IMR-90 (cell line): Measurements from ENCODE around the gene THBS4. TPM values are rescaled to one million over a fixed set of nuclear protein-coding genes. Genes with fewer than 3 reads are reported as not detected.

Experiments
- ATAC-seq: fragments of 200-7000 bp; cut with Tn5 transposase; 2 replicates; pipeline ENCODE4 v1.9.1; 2020; ENCODE audit warnings: low read depth, mild to moderate bottlenecking, moderate library complexity
- BruUV-seq: library from RNA; stranded (reverse); fragments of 400-500 nt; replicated peaks from 2 replicates; lab custom pipeline; 2021; lab: Mats Ljungman, UMichigan
- CTCF ChIA-PET: fragments of 300-600 bp; formaldehyde crosslinking; extraction: SDS; loops from one replicate; lab custom pipeline; 2021; ENCODE audit warnings: antibody characterized with exemption; lab: Yijun Ruan, JAX
- POLR2A ChIA-PET: fragments of 300-600 bp; sonication (Branson Sonifier 250); formaldehyde crosslinking; loops from one replicate; lab custom pipeline; 2022; ENCODE audit warnings: antibody characterized with exemption; ENCODE audit not compliant: unreplicated experiment; lab: Charles Lee
- DNase-seq: peaks from one replicate; pipeline ENCODE4 v3.0.0; 2013
- H2AFZ ChIP-seq: replicated peaks from 2 replicates; pipeline ENCODE3; 2013; ENCODE audit warnings: low read length, mild to moderate bottlenecking; ENCODE audit not compliant: poor library complexity
- H2AK5ac ChIP-seq: 2 replicates; pipeline ENCODE4 v1.6.1; 2013; ENCODE audit warnings: low read depth, low read length, inconsistent platforms
- H2AK9ac ChIP-seq: replicated peaks from 2 replicates; pipeline ENCODE3; 2013; ENCODE audit warnings: mild to moderate bottlenecking, low read depth, low read length, moderate library complexity; ENCODE audit not compliant: poor library complexity
- H2BK120ac ChIP-seq: 2 replicates; pipeline ENCODE4 v1.6.1; 2013; ENCODE audit warnings: low read depth, low read length, inconsistent platforms
- H2BK15ac ChIP-seq: 3 replicates; pipeline ENCODE4 v1.6.1; 2013; ENCODE audit warnings: low read depth, low read length, inconsistent platforms
- H2BK20ac ChIP-seq: 2 replicates; pipeline ENCODE4 v1.6.1; 2013; ENCODE audit warnings: low read depth, mild to moderate bottlenecking, inconsistent platforms, low read length, moderate library complexity
- H2BK5ac ChIP-seq: 2 replicates; pipeline ENCODE4 v1.6.1; 2013; ENCODE audit warnings: mild to moderate bottlenecking, low read depth, low read length, inconsistent platforms; ENCODE audit not compliant: poor library complexity, severe bottlenecking
- H3K14ac ChIP-seq: replicated peaks from 2 replicates; pipeline ENCODE4 v1.6.1; 2013; ENCODE audit warnings: low read depth, low read length, inconsistent platforms
- H3K18ac ChIP-seq: 2 replicates; pipeline ENCODE4 v1.6.1; 2013; ENCODE audit warnings: low read depth, low read length, control low read depth
- H3K23ac ChIP-seq: 2 replicates; pipeline ENCODE4 v1.6.1; 2013; ENCODE audit warnings: low read depth, low read length, inconsistent platforms
- H3K27ac ChIP-seq: 2 replicates; pipeline ENCODE4 v1.5.1; 2013; ENCODE audit warnings: mild to moderate bottlenecking, control low read depth, low read length; ENCODE audit not compliant: insufficient read depth
- H3K27me3 ChIP-seq: 2 replicates; pipeline ENCODE4 v1.6.1; 2013; ENCODE audit warnings: low read length; ENCODE audit not compliant: control insufficient read depth, insufficient read depth
- H3K36me3 ChIP-seq: 2 replicates; pipeline ENCODE4 v1.6.1; 2013; ENCODE audit warnings: low read length, mixed read lengths; ENCODE audit not compliant: control insufficient read depth, insufficient read depth
- H3K4ac ChIP-seq: 2 replicates; pipeline ENCODE4 v1.6.1; 2013; ENCODE audit warnings: low read depth, low read length, inconsistent platforms
- H3K4me1 ChIP-seq: 2 replicates; pipeline ENCODE4 v1.6.1; 2013; ENCODE audit warnings: low read length, mixed read lengths; ENCODE audit not compliant: control insufficient read depth, insufficient read depth
- H3K4me2 ChIP-seq: 2 replicates; pipeline ENCODE4 v1.6.1; 2013; ENCODE audit warnings: low read depth, mild to moderate bottlenecking, control low read depth, low read length, moderate library complexity
- H3K4me3 ChIP-seq: 2 replicates; pipeline ENCODE4 v1.5.1; 2013; ENCODE audit warnings: low read depth, mild to moderate bottlenecking, control low read depth, low read length, moderate library complexity; ENCODE audit not compliant: insufficient read depth
- H3K56ac ChIP-seq: 2 replicates; pipeline ENCODE4 v1.6.1; 2013; ENCODE audit warnings: low read length, inconsistent platforms; ENCODE audit not compliant: insufficient read depth; ENCODE audit errors: extremely low read depth
- H3K79me1 ChIP-seq, 2 experiments: 2 replicates each; pipeline ENCODE4 v1.6.1; 2013; ENCODE audit warnings: low read length in 2 of 2, inconsistent platforms in 1 of 2, low read depth in 1 of 2
- H3K9ac ChIP-seq: 2 replicates; pipeline ENCODE4 v1.6.1; 2013; ENCODE audit warnings: low read depth, low read length, control low read depth
- H3K9me1 ChIP-seq: 2 replicates; pipeline ENCODE4 v1.6.1; 2013; ENCODE audit warnings: low read length, inconsistent platforms; ENCODE audit not compliant: insufficient read depth
- H3K9me3 ChIP-seq: 2 replicates; pipeline ENCODE4 v1.6.1; 2013; ENCODE audit warnings: low read length; ENCODE audit not compliant: control insufficient read depth, insufficient read depth
- H4K20me1 ChIP-seq: 2 replicates; pipeline ENCODE4 v1.6.1; 2013; ENCODE audit warnings: low read length, inconsistent platforms; ENCODE audit not compliant: insufficient read depth
- H4K5ac ChIP-seq: 2 replicates; pipeline ENCODE4 v1.6.1; 2013; ENCODE audit warnings: mild to moderate bottlenecking, low read depth, low read length, control low read depth
- H4K8ac ChIP-seq, 2 experiments: 2 replicates each; pipeline ENCODE4 v1.6.1; 2013; ENCODE audit warnings: low read depth in 2 of 2, low read length in 2 of 2, control low read depth in 1 of 2, inconsistent platforms in 1 of 2
- H4K91ac ChIP-seq: 2 replicates; pipeline ENCODE4 v1.6.1; 2013; ENCODE audit warnings: low read depth, low read length, inconsistent platforms; ENCODE audit not compliant: insufficient read depth
- BHLHE40 ChIP-seq: fragments of 150-350 bp; IDR thresholded peaks from 2 replicates; pipeline ENCODE4 v1.6.1; 2016; ENCODE audit warnings: mild to moderate bottlenecking, low read depth, low read length
- CEBPB ChIP-seq: IDR thresholded peaks from 2 replicates; pipeline ENCODE4 v1.6.1; 2012; ENCODE audit warnings: low read depth, low read length, improper control_type of control experiment
- CHD1 ChIP-seq: IDR thresholded peaks from 2 replicates; pipeline ENCODE4 v1.6.1; 2012; ENCODE audit warnings: low read depth, low read length, improper control_type of control experiment
- FOS ChIP-seq: fragments of 150-350 bp; IDR thresholded peaks from 2 replicates; pipeline ENCODE4 v1.6.1; 2016; ENCODE audit warnings: low read depth, low read length
- MAFK ChIP-seq: IDR thresholded peaks from 2 replicates; pipeline ENCODE4 v1.6.1; 2012; ENCODE audit warnings: low read depth, low read length, improper control_type of control experiment
- MAZ ChIP-seq: IDR thresholded peaks from 2 replicates; pipeline ENCODE4 v1.6.1; 2012; ENCODE audit warnings: low read depth, mild to moderate bottlenecking, low read length, improper control_type of control experiment, moderate library complexity, borderline replicate concordance
- MXI1 ChIP-seq: IDR thresholded peaks from 2 replicates; pipeline ENCODE4 v1.6.1; 2012; ENCODE audit warnings: low read depth, mild to moderate bottlenecking, low read length, moderate library complexity, borderline replicate concordance
- NFE2L2 ChIP-seq: fragments of 150-350 bp; IDR thresholded peaks from 2 replicates; pipeline ENCODE4 v1.6.1; 2016; ENCODE audit warnings: low read depth, mild to moderate bottlenecking, low read length
- POLR2A ChIP-seq: IDR thresholded peaks from 2 replicates; pipeline ENCODE4 v1.6.1; 2012; ENCODE audit warnings: mild to moderate bottlenecking, low read depth, low read length
- RAD21 ChIP-seq: IDR thresholded peaks from 2 replicates; pipeline ENCODE4 v1.6.1; 2012; ENCODE audit warnings: low read length, improper control_type of control experiment
- RCOR1 ChIP-seq: IDR thresholded peaks from 2 replicates; pipeline ENCODE4 v1.6.1; 2012; ENCODE audit warnings: mild to moderate bottlenecking, low read length, improper control_type of control experiment; ENCODE audit not compliant: insufficient replicate concordance
- RFX5 ChIP-seq: IDR thresholded peaks from 2 replicates; pipeline ENCODE4 v1.8.0; 2012; ENCODE audit warnings: low read depth, mild to moderate bottlenecking, low read length, moderate library complexity
- SMC3 ChIP-seq: fragments of 150-350 bp; IDR thresholded peaks from 2 replicates; pipeline ENCODE4 v1.6.1; 2016; ENCODE audit warnings: low read depth, mild to moderate bottlenecking, antibody characterized with exemption, low read length, moderate library complexity
- WGBS, 2 experiments: methylation state at CpG; one replicate each; pipeline versions ENCODE4 v1.1.5 to v1.1.7; 2013; ENCODE audit warnings: missing lambda C conversion rate in 2 of 2; ENCODE audit not compliant: insufficient read length in 1 of 2; ENCODE audit errors: extremely low coverage in 2 of 2; 5-methylcytosine and 5-hydroxymethylcytosine counted together
- dilution Hi-C: fragments of 300-500 bp; cut with HindIII; formaldehyde crosslinking; loops from one replicate; pipeline ENCODE4 v1.14.3; 2018; ENCODE audit warnings: low sequenced_read_pairs; ENCODE audit not compliant: unreplicated experiment
- in situ Hi-C: fragments of 300-500 bp; cut with MboI; formaldehyde crosslinking; loops from 3 replicates; pipeline ENCODE4 v1.14.3; 2019; ENCODE audit warnings: low sequenced_read_pairs, inconsistent platforms, mixed read lengths
- intact Hi-C: fragments of 100-400 bp; cut with micrococcal nuclease; formaldehyde crosslinking; loops from 2 replicates; pipeline ENCODE4 v1.10.0; 2022
- polyA plus RNA-seq, 3 experiments: library from polyadenylated mRNA; depleted of rRNA; stranded (reverse); fragments of >200 nt; gene quantifications; 2 replicates each; pipeline ENCODE4 v1.2.3, GENCODE V29; 2012; ENCODE audit warnings: low replicate concordance in 1 of 3
- total RNA-seq: library from RNA; depleted of rRNA; stranded (reverse); fragments of >200 nt; gene quantifications from 2 replicates; pipeline ENCODE4 v1.2.3, GENCODE V29; 2012
- TF ChIP-seq, protein P1 (sequence below): fragments of 150-350 bp; IDR thresholded peaks from 2 replicates; pipeline ENCODE4 v1.6.1; 2016; ENCODE audit warnings: low read depth, mild to moderate bottlenecking, low read length, moderate library complexity, borderline replicate concordance
- TF ChIP-seq, protein P2 (sequence below): conservative IDR thresholded peaks from 2 replicates; pipeline ENCODE4 v1.5.1; 2012; ENCODE audit warnings: mild to moderate bottlenecking, low read depth, low read length, improper control_type of control experiment
- TF ChIP-seq, protein P3 (sequence below): fragments of 150-350 bp; IDR thresholded peaks from 2 replicates; pipeline ENCODE4 v1.6.1; 2017; ENCODE audit warnings: mild to moderate bottlenecking, antibody characterized with exemption, low read length, low read depth

The THBS4 gene
- total and polyA plus RNA-seq, 2 of the 4 experiments (the other 2 are of a cell fraction), result 0.90 to 0.92 TPM

- Histone ChIP-seq H2AK9ac (no peak overlapping the region), H3K56ac (no peak overlapping the region), H2AFZ (no peak overlapping the region), H3K9me1 (no peaks in the 10 kb centered on the region), H4K8ac (no peak overlapping the region), H3K79me1 (no peaks in the 10 kb centered on the region; a peak in 1 of 4 replicates), H3K27ac (no peak overlapping the region), H2BK15ac (no peak overlapping the region), H3K9me3 (peaks cover 2% of the 10 kb centered on the region; the same call in 1 of the 2 replicates), H4K91ac (no peak overlapping the region), H3K18ac (no peak overlapping the region), H3K4me2 (no peak overlapping the region), H3K4me1 (no peaks in the 10 kb centered on the region), H3K9ac (no peak overlapping the region), H3K14ac (no peak overlapping the region), H3K27me3 (peaks cover 4% of the 10 kb centered on the region; the same call in 1 of the 2 replicates), H4K20me1 (no peaks in the 10 kb centered on the region), H3K4ac (no peak overlapping the region), H3K23ac (no peak overlapping the region), H2BK20ac (no peak overlapping the region), H3K36me3 (no peaks in the 10 kb centered on the region), H2BK5ac (no peak overlapping the region), H2BK120ac (no peak overlapping the region), H2AK5ac (no peak overlapping the region), H4K5ac (no peak overlapping the region), H3K4me3 (no peak overlapping the region)
- ATAC-seq, result no peak
- CTCF ChIA-PET, result no interaction called here
- dilution Hi-C loops, result no loop called here
- BruUV-seq, result no TSS peak
- no CpG with 5 or more reads among the region's 2 CpGs for WGBS, 2 experiments
- intact Hi-C loops, result no loop called here
- in situ Hi-C loops, result no loop called here
- TF ChIP-seq MXI1, result no peak
- no peak for TF ChIP-seq SMC3
- no peak for TF ChIP-seq CEBPB
- TF ChIP-seq CHD1, result no peak
- TF ChIP-seq MAZ, result no peak
- TF ChIP-seq RAD21, result no peak
- no peak for TF ChIP-seq BHLHE40
- TF ChIP-seq NFE2L2, result no peak
- TF ChIP-seq POLR2A, result no peak
- TF ChIP-seq, protein P1, sequence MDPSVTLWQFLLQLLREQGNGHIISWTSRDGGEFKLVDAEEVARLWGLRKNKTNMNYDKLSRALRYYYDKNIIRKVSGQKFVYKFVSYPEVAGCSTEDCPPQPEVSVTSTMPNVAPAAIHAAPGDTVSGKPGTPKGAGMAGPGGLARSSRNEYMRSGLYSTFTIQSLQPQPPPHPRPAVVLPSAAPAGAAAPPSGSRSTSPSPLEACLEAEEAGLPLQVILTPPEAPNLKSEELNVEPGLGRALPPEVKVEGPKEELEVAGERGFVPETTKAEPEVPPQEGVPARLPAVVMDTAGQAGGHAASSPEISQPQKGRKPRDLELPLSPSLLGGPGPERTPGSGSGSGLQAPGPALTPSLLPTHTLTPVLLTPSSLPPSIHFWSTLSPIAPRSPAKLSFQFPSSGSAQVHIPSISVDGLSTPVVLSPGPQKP, result no peak
- no peak for TF ChIP-seq FOS
- TF ChIP-seq RFX5, result no peak
- no peak for TF ChIP-seq MAFK
- TF ChIP-seq RCOR1, result no peak
- TF ChIP-seq, protein P2, sequence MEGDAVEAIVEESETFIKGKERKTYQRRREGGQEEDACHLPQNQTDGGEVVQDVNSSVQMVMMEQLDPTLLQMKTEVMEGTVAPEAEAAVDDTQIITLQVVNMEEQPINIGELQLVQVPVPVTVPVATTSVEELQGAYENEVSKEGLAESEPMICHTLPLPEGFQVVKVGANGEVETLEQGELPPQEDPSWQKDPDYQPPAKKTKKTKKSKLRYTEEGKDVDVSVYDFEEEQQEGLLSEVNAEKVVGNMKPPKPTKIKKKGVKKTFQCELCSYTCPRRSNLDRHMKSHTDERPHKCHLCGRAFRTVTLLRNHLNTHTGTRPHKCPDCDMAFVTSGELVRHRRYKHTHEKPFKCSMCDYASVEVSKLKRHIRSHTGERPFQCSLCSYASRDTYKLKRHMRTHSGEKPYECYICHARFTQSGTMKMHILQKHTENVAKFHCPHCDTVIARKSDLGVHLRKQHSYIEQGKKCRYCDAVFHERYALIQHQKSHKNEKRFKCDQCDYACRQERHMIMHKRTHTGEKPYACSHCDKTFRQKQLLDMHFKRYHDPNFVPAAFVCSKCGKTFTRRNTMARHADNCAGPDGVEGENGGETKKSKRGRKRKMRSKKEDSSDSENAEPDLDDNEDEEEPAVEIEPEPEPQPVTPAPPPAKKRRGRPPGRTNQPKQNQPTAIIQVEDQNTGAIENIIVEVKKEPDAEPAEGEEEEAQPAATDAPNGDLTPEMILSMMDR, result no peak
- TF ChIP-seq, protein P3, sequence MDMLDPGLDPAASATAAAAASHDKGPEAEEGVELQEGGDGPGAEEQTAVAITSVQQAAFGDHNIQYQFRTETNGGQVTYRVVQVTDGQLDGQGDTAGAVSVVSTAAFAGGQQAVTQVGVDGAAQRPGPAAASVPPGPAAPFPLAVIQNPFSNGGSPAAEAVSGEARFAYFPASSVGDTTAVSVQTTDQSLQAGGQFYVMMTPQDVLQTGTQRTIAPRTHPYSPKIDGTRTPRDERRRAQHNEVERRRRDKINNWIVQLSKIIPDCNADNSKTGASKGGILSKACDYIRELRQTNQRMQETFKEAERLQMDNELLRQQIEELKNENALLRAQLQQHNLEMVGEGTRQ, result no peak
- DNase-seq, result no peak
- POLR2A ChIA-PET, result no interaction called here
Measured at GRCh38 chr5:80119372-80119771, 84.2 kb downstream of the THBS4 start.
